Ovary (tissue), 9 donors: ENCODE results near the gene COL5A2. TPM values are rescaled to one million over a fixed set of nuclear protein-coding genes. Genes with fewer than 3 reads are reported as not detected.

Experiments
- DNase-seq, 5 donors: peaks; one replicate each; pipeline ENCODE4 v3.0.0-alpha.2; 2019 to 2020
- H3K27ac ChIP-seq, 2 donors: fragments of 200-600 bp; one replicate each; pipeline versions ENCODE4 v1.5.1 to v1.8.0; 2019 to 2022
- H3K27me3 ChIP-seq: fragments of 200-600 bp; one replicate; pipeline ENCODE4 v1.8.0; 2022
- H3K36me3 ChIP-seq: fragments of 200-600 bp; sonication (generic); one replicate; pipeline ENCODE4 v1.5.1; 2019
- H3K4me1 ChIP-seq: one replicate; pipeline ENCODE4 v1.8.1; 2013; ENCODE audit warnings: mild to moderate bottlenecking, moderate library complexity; ENCODE audit not compliant: insufficient read depth
- H3K4me3 ChIP-seq: fragments of 200-600 bp; sonication (generic); one replicate; pipeline ENCODE4 v1.5.1; 2017
- H3K9me3 ChIP-seq, 2 donors: fragments of 200-600 bp in 1 of 2; sonication (generic) in 1 of 2; one replicate each; pipeline versions ENCODE4 v1.5.1 to v1.8.1; 2013 to 2019; ENCODE audit warnings: mild to moderate bottlenecking in 1 of 2, moderate library complexity in 1 of 2
- CTCF ChIP-seq, 3 donors: fragments of 450-650 bp in 2 of 3; fragments of 200-600 bp in 1 of 3; IDR thresholded peaks; one replicate each; pipeline versions ENCODE4 v1.5.1 to v1.8.0; 2016 to 2022; ENCODE audit warnings: antibody characterized with exemption in 3 of 3, mild to moderate bottlenecking in 1 of 3
- EP300 ChIP-seq: sonication (generic); formaldehyde crosslinking; IDR thresholded peaks from one replicate; pipeline ENCODE4 v1.6.1; 2017; ENCODE audit warnings: antibody characterized with exemption
- POLR2A ChIP-seq: fragments of 450-650 bp; IDR thresholded peaks from one replicate; pipeline ENCODE4 v1.6.1; 2017; ENCODE audit warnings: antibody characterized with exemption, mild to moderate bottlenecking, moderate library complexity
- WGBS, 3 donors: extraction: QIAGEN DNeasy Blood & Tissue Kit in 1 of 3; methylation state at CpG; one replicate each; pipeline versions ENCODE4 v1.1.5 to v1.1.7; 2013 to 2017; 5-methylcytosine and 5-hydroxymethylcytosine counted together
- intact Hi-C, 4 donors: fragments of 100-400 bp; cut with DNase I; formaldehyde crosslinking; loops; one replicate each; pipeline versions ENCODE4 v1.11.0 to v1.15.1; 2022 to 2023
- polyA plus RNA-seq, 2 donors: library from polyadenylated mRNA; stranded (reverse); fragments of 200-250 nt in 1 of 2; fragments of 350-450 nt in 1 of 2; fragmentation: Illumina TruSeq in 1 of 2; extraction: RNeasy Lipid Tissue Mini Kit (QIAGEN cat#74804) in 1 of 2; gene quantifications; one replicate each; pipeline ENCODE4 v1.2.3, GENCODE V29; 2013 to 2014
- total RNA-seq, 7 donors: library from RNA; depleted of rRNA in 2 of 7; stranded (reverse); fragments of >200 nt in 2 of 7; fragmentation: NEBNext Ultra II Directional in 3 of 7; extraction: Animal tissue kit (Norgen Biotek cat#: 25700) in 3 of 7; gene quantifications; one replicate each; pipeline versions ENCODE4 v1.1.0 to v1.2.4, GENCODE V29; 2016 to 2023
- donor health status: DM: no; HTN: no; CAD: no; lungs with moderate emphysema.
- donor health status: DM: no; HTN: no; CAD: no.
- donor health status: Bipolar disorder and iron deficiency.
- donor health status: DM: yes; HTN: yes; CAD: no.
- donor health status: DM: no; HTN: no; CAD: no.
- donor health status: DM: yes; HTN: yes; CAD: no.

COL5A2 gene
- total and polyA plus RNA-seq, 9 donors: 25.2 to 46.8 (median 31.7) TPM

- Histone ChIP-seq H3K4me3 (no peak overlapping the region), H3K27ac (no peak overlapping the region), H3K36me3 (no peaks in the 10 kb centered on the region), H3K4me1 (no peaks in the 10 kb centered on the region), H3K9me3 (no peaks in the 10 kb centered on the region), H3K27me3 (no peaks in the 10 kb centered on the region)
- no peak for DNase-seq
- TF ChIP-seq CTCF (IDR thresholded peaks at IDR 0.05) (no peak), EP300 (no peak), POLR2A (no peak)
- intact Hi-C loops: no loop called here
These were observed 109.5 kb downstream of the COL5A2 start for GRCh38 chr2:189069855-189070619.

GRCh38 chr2:189066037-189066436 is 113.5 kb downstream of the COL5A2 start:
- no peak for DNase-seq
- H3K36me3 ChIP-seq: no peaks in the 10 kb centered on the region
- intact Hi-C loops: no loop called here
- H3K4me3 ChIP-seq: no peak overlapping the region
- H3K9me3 ChIP-seq: no peaks in the 10 kb centered on the region
- TF ChIP-seq POLR2A (no peak), EP300 (no peak), CTCF (IDR thresholded peaks at IDR 0.05) (no peak)
- no peak overlapping the region for H3K27ac ChIP-seq
- no peaks in the 10 kb centered on the region for H3K4me1 ChIP-seq
- no peaks in the 10 kb centered on the region for H3K27me3 ChIP-seq

GRCh38 chr2:189060096-189060642 is 119.4 kb downstream of the COL5A2 start:
- Histone ChIP-seq H3K27me3 (no peaks in the 10 kb centered on the region), H3K9me3 (no peaks in the 10 kb centered on the region), H3K4me3 (no peak overlapping the region), H3K4me1 (no peaks in the 10 kb centered on the region), H3K27ac (no peak overlapping the region), H3K36me3 (no peaks in the 10 kb centered on the region)
- TF ChIP-seq CTCF (IDR thresholded peaks at IDR 0.05): no peak
- TF ChIP-seq POLR2A: no peak
- intact Hi-C loops: no loop called here
- WGBS, 3 donors: 45 to 57% (median 52%) methylated on average over 1 of the region's 1 CpG
- DNase-seq: no peak

- TF ChIP-seq POLR2A: no peak
- no peak for TF ChIP-seq EP300
- no peak for TF ChIP-seq CTCF (IDR thresholded peaks at IDR 0.05)
- H3K9me3 ChIP-seq: no peaks in the 10 kb centered on the region
- H3K4me1 ChIP-seq: no peaks in the 10 kb centered on the region
- intact Hi-C loops: loop anchor here in 1 of 4 donors (10.0 kb wide), 1 partner anchor 63 kb away; no protein-coding TSS in a partner anchor
- 94 to 98% (median 96%) methylated on average over 2 of the region's 2 CpGs for WGBS, 3 donors
- no peak overlapping the region for H3K4me3 ChIP-seq
- H3K36me3 ChIP-seq: no peaks in the 10 kb centered on the region
- no peak for DNase-seq
- H3K27ac ChIP-seq: no peak overlapping the region
- H3K27me3 ChIP-seq: no peaks in the 10 kb centered on the region
These were observed 122.2 kb downstream of the COL5A2 start for GRCh38 chr2:189057316-189057715.
